GM18861 (cell line): ENCODE data around the gene KIR3DL2.
"Not testable (repeated sequence)": the region's sequence is repeated elsewhere in the genome, so short reads cannot be mapped to it uniquely, and the experiment has no call there.

Experiments used
- ATAC-seq: cut with Tn5 transposase; IDR thresholded peaks from one replicate; pipeline ENCODE4 v1.9.1; 2021; ENCODE audit not compliant: unreplicated experiment

KIR3DL2 gene

GRCh38 chr19:54850061-54850640, at the start of gene KIR3DL2:
Gene KIR3DL2, plus strand, starts transcription at chr19:54850443. Its CDS starts 33 bp downstream, at chr19:54850476.
- ATAC-seq: not testable (repeated sequence)

GRCh38 chr19:54803410-54803809, 46.8 kb upstream of the KIR3DL2 start, which contains the start of gene KIR2DL4:
Gene KIR2DL4, plus strand, starts transcription at chr19:54803610. Its CDS starts 42 bp downstream, at chr19:54803652.
- no peak for ATAC-seq

GRCh38 chr19:54804101-54804500, 46.1 kb upstream of the KIR3DL2 start:
- ATAC-seq: no peak

DNA sequence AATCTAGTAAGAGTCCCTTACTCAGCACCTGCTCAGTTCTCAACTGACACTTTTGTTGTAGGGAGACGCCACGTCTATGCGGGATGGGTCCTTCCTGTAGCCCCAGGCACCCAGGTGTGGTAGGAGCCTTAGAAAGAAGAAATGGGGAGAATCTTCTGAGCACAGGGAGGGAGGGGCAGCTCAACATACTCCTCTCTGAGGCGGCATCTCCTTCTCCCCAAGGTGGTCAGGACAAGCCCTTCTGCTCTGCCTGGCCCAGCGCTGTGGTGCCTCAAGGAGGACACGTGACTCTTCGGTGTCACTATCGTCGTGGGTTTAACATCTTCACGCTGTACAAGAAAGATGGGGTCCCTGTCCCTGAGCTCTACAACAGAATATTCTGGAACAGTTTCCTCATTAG, 45.7 kb upstream of the KIR3DL2 start:
- ATAC-seq: no peak

GRCh38 chr19:54805665-54806515, 44.4 kb upstream of the KIR3DL2 start:
- no peak for ATAC-seq

GRCh38 chr19:54806516-54806838, 43.8 kb upstream of the KIR3DL2 start:
- no peak for ATAC-seq

- not testable (repeated sequence) for ATAC-seq
Measured at GRCh38 chr19:54814571-54814970, 35.7 kb upstream of the KIR3DL2 start.

DNA sequence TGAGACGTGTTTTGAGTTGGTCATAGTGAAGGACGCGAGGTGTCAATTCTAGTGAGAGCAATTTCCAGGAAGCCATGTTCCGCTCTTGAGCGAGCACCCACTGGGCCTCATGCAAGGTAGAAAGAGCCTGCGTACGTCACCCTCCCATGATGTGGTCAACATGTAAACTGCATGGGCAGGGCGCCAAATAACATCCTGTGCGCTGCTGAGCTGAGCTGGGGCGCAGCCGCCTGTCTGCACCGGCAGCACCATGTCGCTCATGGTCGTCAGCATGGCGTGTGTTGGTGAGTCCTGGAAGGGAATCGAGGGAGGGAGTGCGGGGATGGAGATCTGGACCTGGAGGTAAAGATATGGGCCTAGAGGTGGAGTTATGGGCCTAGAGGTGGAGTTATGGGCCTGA, 34.0 kb upstream of the KIR3DL2 start, which contains the start of gene KIR3DL1:
Gene KIR3DL1, plus strand, starts transcription at position 218 of the 400 bp plus-strand sequence.
- not testable (repeated sequence) for ATAC-seq

- ATAC-seq: no peak
Measured at GRCh38 chr19:54817670-54818536, 32.3 kb upstream of the KIR3DL2 start.

DNA sequence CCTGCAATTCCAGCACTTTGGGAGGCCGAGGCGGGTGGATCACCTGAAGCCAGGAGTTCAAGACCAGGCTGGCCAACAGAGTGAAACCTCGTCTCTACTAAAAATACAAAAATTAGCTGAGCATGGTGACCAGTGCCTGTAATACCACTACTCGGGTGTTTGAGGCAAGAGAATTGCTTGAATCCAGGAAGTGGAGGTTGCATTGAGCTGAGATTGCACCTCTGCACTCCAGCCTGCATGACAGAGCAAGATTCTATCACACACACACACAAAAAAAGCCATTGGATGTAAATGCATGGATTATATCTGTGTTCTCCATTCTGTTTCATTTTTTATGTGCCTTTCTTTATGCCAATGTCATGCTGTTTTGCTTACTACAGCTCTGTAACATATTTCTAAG, 25.8 kb upstream of the KIR3DL2 start:
- not testable (repeated sequence) for ATAC-seq

DNA sequence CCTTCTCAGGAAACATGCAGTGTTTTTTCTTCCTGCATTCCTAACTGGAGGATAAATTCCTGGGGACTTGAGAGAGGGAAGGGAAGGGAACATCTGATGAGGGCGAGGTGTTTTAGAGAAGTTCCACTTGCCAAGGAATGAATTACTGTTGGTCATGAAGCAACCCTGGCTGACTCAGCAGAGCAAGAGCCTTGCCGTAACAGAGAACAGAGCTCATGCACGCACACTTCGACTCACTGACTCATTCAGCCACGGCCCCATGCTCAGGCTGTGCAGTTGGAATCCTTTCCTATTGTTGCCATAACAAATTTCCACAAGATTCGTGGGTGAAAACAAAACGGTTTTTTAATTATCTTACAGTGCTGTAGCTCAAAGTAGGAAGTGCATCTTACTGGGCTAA, 24.9 kb upstream of the KIR3DL2 start:
- ATAC-seq: not testable (repeated sequence)

DNA sequence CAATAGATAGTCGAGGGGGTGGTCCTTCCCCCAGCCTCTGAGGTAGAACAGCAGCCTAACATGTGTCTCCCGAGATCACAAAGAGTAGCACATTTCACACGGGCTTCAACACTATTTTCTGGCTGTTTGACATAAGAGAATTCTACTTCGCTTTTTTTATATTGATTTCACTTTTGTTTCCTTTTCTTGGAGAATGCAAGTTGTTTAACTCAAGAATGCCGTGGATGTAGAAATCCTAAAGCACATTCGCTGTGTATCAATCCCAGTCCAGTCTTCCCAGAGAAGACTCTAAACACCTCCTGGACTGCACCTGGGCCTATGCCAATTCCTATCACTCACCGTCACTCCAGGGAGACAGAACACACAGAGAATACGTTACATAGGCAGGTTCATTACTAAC, 22.2 kb upstream of the KIR3DL2 start:
- ATAC-seq: not testable (repeated sequence)

GRCh38 chr19:54832496-54832895, 17.7 kb upstream of the KIR3DL2 start, which contains the start of gene KIR2DS4:
Gene KIR2DS4, plus strand, starts transcription at chr19:54832676.
- ATAC-seq: not testable (repeated sequence)

DNA sequence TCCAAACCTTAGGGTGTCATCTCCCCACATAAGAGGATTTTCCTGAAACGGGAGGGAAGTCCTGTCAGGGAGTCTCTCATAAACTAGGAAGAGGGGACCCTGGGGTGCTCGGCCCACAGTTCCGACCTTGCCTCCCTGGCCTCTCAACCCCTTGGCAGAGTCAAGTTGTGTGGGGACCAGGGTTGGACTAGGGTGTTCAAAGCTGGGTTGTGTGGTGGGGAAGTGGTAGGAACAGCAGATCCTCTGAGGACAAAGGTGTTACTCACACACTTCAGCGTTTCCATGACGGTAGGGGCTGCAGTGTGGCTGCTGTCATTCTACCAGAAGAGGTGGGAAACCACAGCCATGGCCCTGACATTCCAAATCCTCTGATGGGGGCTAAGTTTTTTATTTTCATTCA, 15.1 kb upstream of the KIR3DL2 start:
- not testable (repeated sequence) for ATAC-seq

GRCh38 chr19:54837522-54837921, 12.7 kb upstream of the KIR3DL2 start:
- not testable (repeated sequence) for ATAC-seq

- ATAC-seq: not testable (repeated sequence)
Measured at GRCh38 chr19:54843171-54843570, 7.1 kb upstream of the KIR3DL2 start.

DNA sequence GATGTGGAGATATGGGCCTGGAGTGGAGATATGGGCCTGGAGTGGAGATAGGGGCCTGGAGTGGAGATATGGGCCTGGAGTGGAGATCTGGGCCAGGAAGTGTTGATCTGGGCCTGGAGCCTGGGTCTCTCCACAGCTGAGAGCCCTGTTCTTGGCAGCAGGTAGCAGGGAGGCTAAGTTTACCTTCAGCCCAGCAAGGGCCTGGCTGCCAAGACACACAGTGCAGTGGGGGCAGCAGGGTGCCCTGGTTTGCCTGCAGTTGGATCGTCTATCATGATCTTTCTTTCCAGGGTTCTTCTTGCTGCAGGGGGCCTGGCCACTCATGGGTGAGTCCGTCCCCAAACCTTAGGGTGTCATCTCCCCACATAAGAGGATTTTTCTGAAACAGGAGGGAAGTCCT, 687 bp downstream of the KIR3DL2 start:
- ATAC-seq: no peak

DNA sequence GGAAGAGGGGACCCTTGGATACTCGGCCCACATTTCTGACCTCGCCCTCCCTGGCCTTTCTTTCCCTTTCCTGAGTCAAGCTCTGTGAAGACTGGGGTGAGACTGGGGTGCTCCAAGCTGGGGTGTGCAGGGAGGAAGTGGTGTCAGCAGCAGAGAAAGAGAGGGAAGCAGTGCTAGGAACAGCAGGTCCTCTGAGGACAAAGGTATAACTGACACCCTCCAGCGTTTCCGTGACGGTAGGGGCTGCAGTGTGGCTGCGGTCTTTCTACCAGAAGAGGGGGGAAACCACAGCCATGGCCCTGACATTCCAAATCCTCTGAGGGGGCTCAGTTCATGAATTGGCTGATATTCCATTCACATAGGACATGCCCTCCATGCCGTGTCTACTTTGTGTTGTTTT, 1.1 kb downstream of the KIR3DL2 start:
- no peak for ATAC-seq

DNA sequence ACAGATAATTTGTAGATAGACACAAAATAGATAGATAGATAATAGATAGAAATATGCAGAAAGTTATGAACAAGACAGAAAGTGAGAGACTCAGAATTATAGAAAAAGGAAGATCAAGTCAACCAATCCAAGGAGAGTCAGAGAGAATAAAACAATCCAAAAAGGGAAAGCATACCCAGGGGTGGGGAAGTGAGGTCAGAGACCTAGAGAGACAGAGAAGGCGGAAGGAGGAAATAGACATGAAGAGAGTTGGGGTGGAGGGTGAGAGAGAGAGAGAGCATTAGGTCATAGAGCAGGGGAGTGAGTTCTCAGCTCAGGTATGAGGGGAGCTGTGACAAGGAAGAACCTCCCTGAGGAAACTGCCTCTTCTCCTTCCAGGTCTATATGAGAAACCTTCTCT, 5.0 kb downstream of the KIR3DL2 start:
- ATAC-seq: not testable (repeated sequence)

GRCh38 chr19:54858476-54858875, 8.2 kb downstream of the KIR3DL2 start:
- ATAC-seq: not testable (repeated sequence)

GRCh38 chr19:54859421-54859820, 9.2 kb downstream of the KIR3DL2 start:
- ATAC-seq: not testable (repeated sequence)
